ENCODE results near the gene VTI1A.

GRCh38 chr10:112654794-112655193 lies 207.8 kb downstream of the VTI1A start:
- TF ChIP-seq POLR2A (IDR thresholded peaks at IDR 0.05; ENCODE audit: low read depth, low read length) (no peak), CTCF (conservative IDR thresholded peaks at IDR 0.05; ENCODE audit: low read depth, low read length) (no peak), RCOR1 (IDR thresholded peaks at IDR 0.05; ENCODE audit: insufficient replicate concordance, low read length) (no peak), ELK1 (IDR thresholded peaks at IDR 0.05; ENCODE audit: borderline replicate concordance, low read depth, low read length) (no peak), MAFK (IDR thresholded peaks at IDR 0.05; ENCODE audit: low read depth, low read length) (no peak), BHLHE40 (IDR thresholded peaks at IDR 0.05; ENCODE audit: low read depth, low read length) (no peak), CHD1 (IDR thresholded peaks at IDR 0.05; ENCODE audit: low read depth, low read length) (no peak), MXI1 (IDR thresholded peaks at IDR 0.05; ENCODE audit: borderline replicate concordance, low read depth, low read length) (no peak), SMC3 (IDR thresholded peaks at IDR 0.05; ENCODE audit: low read depth, low read length) (no peak), CEBPB (IDR thresholded peaks at IDR 0.05; ENCODE audit: low read depth, low read length) (no peak), MAZ (IDR thresholded peaks at IDR 0.05; ENCODE audit: borderline replicate concordance, low read depth, low read length) (no peak), USF2 (IDR thresholded peaks at IDR 0.05; ENCODE audit: low read depth, low read length) (no peak), RAD21 (IDR thresholded peaks at IDR 0.05; ENCODE audit: low read length) (no peak)

Measured in IMR-90 (cell line).